LNCaP clone FGC (cell line): ENCODE data around the gene RNF212.

Source experiments
- DNase-seq: peaks from one replicate; pipeline ENCODE4 v3.0.0-alpha.2; 2011; ENCODE audit warnings: low read depth
- H3K4me3 ChIP-seq: 2 replicates; pipeline ENCODE4 v1.5.1; 2011; ENCODE audit warnings: mild to moderate bottlenecking, low read depth, low read length, control low read depth
- CTCF ChIP-seq: IDR thresholded peaks from 2 replicates; pipeline ENCODE4 v1.5.1; 2012; ENCODE audit warnings: mild to moderate bottlenecking; ENCODE audit not compliant: control insufficient read depth, insufficient read depth; ENCODE audit errors: extremely low read depth

The RNF212 gene

GRCh38 chr4:1084796-1085403 lies 28.5 kb downstream of the RNF212 start:
- DNase-seq, result no peak
- no peak overlapping the region for H3K4me3 ChIP-seq
- TF ChIP-seq CTCF, result no peak

GRCh38 chr4:1084394-1084793 lies 29.0 kb downstream of the RNF212 start:
- no peak for TF ChIP-seq CTCF
- no peak for DNase-seq
- H3K4me3 ChIP-seq, result no peak overlapping the region

GRCh38 chr4:1082215-1083182 lies 30.9 kb downstream of the RNF212 start:
- peak; percentile 21 for DNase-seq
- no peak overlapping the region for H3K4me3 ChIP-seq
- TF ChIP-seq CTCF, result no peak

GRCh38 chr4:1081689-1082040 lies 31.7 kb downstream of the RNF212 start:
- no peak for DNase-seq
- H3K4me3 ChIP-seq, result no peak overlapping the region
- no peak for TF ChIP-seq CTCF

- DNase-seq, result no peak
- TF ChIP-seq CTCF, result no peak
- H3K4me3 ChIP-seq, result no peak overlapping the region
Measured at GRCh38 chr4:1080961-1081688, 32.2 kb downstream of the RNF212 start.

GRCh38 chr4:1080432-1080831 lies 32.9 kb downstream of the RNF212 start:
- no peak overlapping the region for H3K4me3 ChIP-seq
- DNase-seq, result no peak
- no peak for TF ChIP-seq CTCF
